ENCODE data around the gene CEP135.
"Not testable (repeated sequence)": the region's sequence is repeated elsewhere in the genome, so short reads cannot be mapped to it uniquely, and the experiment has no call there.

Gene CEP135

DNA sequence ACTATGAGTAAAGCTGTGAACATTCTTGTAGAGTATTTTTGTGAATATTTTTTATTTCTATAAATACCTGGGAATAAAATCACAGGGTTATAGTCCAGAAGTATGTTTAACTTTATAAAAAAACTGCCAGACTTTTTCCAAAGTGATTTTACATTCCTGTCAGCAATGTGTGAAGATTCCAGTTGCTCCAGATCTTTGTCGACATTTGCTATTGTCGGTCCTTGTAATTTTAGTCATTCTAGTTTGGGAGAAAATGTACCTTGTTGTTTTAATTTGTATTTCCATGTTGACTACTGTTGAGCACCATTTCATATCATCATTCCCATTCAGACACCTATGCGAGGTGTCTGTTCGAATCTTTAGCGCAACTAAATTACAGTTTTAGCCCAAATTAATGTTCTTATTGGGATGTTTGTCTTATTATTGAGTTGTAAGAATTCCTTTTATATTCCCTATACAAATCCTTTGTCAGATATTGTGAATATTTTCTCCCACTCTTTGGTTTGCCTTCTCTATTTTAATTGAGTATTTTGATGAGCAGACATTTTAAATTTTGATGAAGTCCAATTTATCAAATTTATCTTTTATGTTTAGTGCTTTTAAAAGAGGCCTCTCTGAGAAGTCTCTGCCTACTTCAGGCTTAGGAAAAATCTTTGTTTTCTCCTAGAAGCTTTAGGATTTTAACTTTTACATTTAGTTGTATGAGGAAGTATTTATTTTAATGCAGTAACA, 2.6 kb downstream of the CEP135 start:
- no peak overlapping the region for H3K4me3 ChIP-seq (ENCODE audit: control insufficient read depth, low read depth, low read length)
- no peak for DNase-seq (ENCODE audit: low read depth)
- TF ChIP-seq, protein P1, sequence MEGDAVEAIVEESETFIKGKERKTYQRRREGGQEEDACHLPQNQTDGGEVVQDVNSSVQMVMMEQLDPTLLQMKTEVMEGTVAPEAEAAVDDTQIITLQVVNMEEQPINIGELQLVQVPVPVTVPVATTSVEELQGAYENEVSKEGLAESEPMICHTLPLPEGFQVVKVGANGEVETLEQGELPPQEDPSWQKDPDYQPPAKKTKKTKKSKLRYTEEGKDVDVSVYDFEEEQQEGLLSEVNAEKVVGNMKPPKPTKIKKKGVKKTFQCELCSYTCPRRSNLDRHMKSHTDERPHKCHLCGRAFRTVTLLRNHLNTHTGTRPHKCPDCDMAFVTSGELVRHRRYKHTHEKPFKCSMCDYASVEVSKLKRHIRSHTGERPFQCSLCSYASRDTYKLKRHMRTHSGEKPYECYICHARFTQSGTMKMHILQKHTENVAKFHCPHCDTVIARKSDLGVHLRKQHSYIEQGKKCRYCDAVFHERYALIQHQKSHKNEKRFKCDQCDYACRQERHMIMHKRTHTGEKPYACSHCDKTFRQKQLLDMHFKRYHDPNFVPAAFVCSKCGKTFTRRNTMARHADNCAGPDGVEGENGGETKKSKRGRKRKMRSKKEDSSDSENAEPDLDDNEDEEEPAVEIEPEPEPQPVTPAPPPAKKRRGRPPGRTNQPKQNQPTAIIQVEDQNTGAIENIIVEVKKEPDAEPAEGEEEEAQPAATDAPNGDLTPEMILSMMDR (conservative IDR thresholded peaks at IDR 0.05; ENCODE audit: control insufficient read depth, insufficient read depth, low read depth, low read length): no peak

DNA sequence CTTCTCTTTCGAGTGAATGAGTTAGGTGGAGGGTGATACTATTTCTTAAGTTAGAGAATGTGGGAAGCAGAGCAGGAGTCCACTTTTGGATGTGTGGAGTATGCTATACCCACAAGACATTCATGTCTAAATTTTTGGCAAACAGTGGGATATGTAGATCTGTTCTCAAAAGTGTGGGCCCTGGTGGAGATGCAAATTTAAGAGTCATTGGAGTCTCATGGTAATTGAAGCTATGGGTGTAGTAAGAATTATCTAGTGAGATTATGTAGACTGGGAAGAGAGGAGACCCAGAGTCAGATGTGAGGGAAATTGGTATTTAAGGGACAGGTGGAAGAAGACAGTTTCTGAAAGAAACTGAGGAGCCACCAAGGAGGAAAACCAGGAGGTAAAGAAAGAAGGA, 7.0 kb downstream of the CEP135 start:
- TF ChIP-seq, protein P1 (conservative IDR thresholded peaks at IDR 0.05; ENCODE audit: control insufficient read depth, insufficient read depth, low read depth, low read length): no peak
- no peak for DNase-seq (ENCODE audit: low read depth)
- no peak overlapping the region for H3K4me3 ChIP-seq (ENCODE audit: control insufficient read depth, low read depth, low read length)

DNA sequence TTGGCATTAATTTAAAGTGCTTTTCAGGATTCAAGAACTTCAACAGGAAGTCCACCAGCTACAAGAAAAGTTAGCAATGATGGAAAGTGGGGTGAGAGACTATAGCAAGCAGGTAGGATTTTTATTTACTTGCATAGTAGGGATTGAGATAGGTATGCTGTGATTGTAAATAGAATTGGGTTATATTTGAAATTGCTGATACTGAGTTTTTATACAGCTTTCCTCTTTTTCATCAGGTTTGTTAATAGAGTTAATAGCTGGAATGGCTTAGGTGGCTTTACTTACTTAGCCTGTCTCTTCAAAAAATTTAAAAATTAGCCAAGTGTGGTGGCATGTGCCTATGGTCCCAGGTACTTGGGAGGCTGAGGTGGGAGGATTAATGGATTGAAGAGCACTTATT, 10.9 kb downstream of the CEP135 start:
- H3K4me3 ChIP-seq (ENCODE audit: control insufficient read depth, low read depth, low read length): no peak overlapping the region
- DNase-seq (ENCODE audit: low read depth): no peak
- TF ChIP-seq, protein P1 (conservative IDR thresholded peaks at IDR 0.05; ENCODE audit: control insufficient read depth, insufficient read depth, low read depth, low read length): no peak

DNA sequence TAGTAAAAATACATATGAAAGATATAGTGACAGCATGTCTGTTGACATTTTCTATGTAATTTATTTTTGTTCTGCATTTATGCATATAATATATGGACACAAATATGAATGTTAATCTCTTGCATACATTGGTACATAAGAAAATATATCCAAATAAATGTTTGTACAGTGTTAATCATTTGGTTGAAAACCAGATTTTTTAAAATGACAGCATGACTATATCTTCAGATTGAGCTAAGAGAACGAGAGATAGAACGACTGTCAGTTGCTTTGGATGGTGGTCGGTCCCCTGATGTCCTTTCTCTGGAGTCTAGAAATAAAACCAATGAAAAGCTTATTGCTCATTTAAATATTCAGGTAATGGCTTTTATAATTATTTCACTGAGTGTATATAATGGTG, 15.3 kb downstream of the CEP135 start:
- TF ChIP-seq, protein P1 (conservative IDR thresholded peaks at IDR 0.05; ENCODE audit: control insufficient read depth, insufficient read depth, low read depth, low read length): no peak
- H3K4me3 ChIP-seq (ENCODE audit: control insufficient read depth, low read depth, low read length): no peak overlapping the region

DNA sequence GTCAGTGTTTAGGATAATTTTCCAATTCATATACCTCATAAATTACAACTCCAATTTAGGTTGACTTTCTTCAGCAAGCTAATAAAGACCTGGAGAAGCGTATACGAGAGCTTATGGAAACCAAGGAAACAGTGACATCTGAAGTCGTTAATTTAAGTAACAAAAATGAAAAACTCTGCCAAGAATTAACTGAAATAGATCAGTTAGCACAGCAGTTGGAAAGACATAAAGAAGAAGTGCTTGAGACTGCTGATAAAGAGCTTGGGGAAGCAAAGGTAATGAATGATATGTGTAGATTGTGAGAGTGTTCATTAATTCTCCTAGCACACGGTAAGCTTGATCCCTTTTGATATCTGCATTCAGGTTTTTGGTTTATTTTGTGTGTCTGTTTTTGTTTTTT, 16.8 kb downstream of the CEP135 start:
- TF ChIP-seq, protein P1 (conservative IDR thresholded peaks at IDR 0.05; ENCODE audit: control insufficient read depth, insufficient read depth, low read depth, low read length): no peak
- no peak for DNase-seq (ENCODE audit: low read depth)
- no peak overlapping the region for H3K4me3 ChIP-seq (ENCODE audit: control insufficient read depth, low read depth, low read length)

More for the DNA sequence above, 15.3 kb downstream of the CEP135 start:
- DNase-seq (ENCODE audit: low read depth): no peak

DNA sequence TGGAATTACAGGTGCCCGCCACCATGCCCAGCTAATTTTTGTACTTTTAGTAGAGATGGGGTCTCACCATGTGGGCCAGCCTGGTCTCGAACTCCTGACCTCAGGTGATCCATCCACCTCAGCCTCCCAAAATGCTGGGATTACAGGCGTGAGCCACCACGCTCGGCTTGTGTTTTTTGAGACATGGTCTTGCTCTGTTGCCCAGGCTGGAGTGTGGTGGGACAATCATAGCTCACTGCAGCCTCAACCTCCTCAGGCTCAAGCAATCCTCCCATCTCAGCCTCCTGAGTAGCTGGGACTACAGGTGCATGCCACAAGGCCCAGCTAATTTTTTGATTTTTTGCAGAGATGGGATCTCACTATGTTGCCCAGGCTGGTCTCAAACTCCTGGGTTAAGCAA, 17.6 kb downstream of the CEP135 start:
- not testable (repeated sequence) for DNase-seq (ENCODE audit: low read depth); H3K4me3 ChIP-seq (ENCODE audit: control insufficient read depth, low read depth, low read length)

DNA sequence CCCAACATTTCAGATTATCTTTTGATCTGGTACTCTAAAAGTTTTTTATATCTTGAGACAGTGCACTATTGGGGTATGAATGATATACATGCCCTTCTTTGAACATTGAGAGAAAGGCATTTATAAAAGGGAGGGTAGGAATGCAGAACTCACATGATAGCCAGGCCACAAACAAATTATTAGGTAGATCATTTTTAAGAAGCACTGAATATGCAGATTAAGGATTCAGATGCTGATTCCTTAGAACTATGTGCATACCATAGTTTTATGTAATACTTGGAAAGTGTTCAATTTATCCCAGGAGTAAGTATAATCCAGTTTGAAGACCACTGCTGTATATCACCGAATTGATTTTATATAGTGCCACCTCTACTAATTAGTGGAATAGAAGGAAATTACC, 18.6 kb downstream of the CEP135 start:
- H3K4me3 ChIP-seq (ENCODE audit: control insufficient read depth, low read depth, low read length): no peak overlapping the region
- no peak for DNase-seq (ENCODE audit: low read depth)
- TF ChIP-seq, protein P1 (conservative IDR thresholded peaks at IDR 0.05; ENCODE audit: control insufficient read depth, insufficient read depth, low read depth, low read length): no peak
